Immature natural killer cell (primary cell): ENCODE measurements around the gene BPIFB4. TPM values are rescaled to one million over a fixed set of nuclear protein-coding genes. Genes with fewer than 3 reads are reported as not detected.
"Not testable (repeated sequence)": the region's sequence is repeated elsewhere in the genome, so short reads cannot be mapped to it uniquely, and the experiment has no call there.

Source experiments
- DNase-seq, 3 donors: peaks; one replicate each; pipeline ENCODE4 v3.0.0; 2022; ENCODE audit warnings: mixed read lengths in 1 of 3
- H3K27ac Mint-ChIP-seq, 6 donors: one replicate each; pipeline ENCODE4 v1.8.0; 2020; ENCODE audit warnings: mixed read lengths in 6 of 6, mild to moderate bottlenecking in 5 of 6, inconsistent platforms in 4 of 6, moderate library complexity in 3 of 6
- H3K27me3 Mint-ChIP-seq, 3 donors: one replicate each; pipeline ENCODE4 v1.8.0; 2020 to 2021; ENCODE audit warnings: low read depth in 3 of 3, mild to moderate bottlenecking in 3 of 3, mixed read lengths in 3 of 3, moderate library complexity in 3 of 3, inconsistent platforms in 1 of 3
- H3K36me3 Mint-ChIP-seq, 3 donors: one replicate each; pipeline ENCODE4 v1.8.0; 2020; ENCODE audit warnings: mixed read lengths in 3 of 3, inconsistent platforms in 2 of 3, mild to moderate bottlenecking in 2 of 3
- H3K4me1 Mint-ChIP-seq, 2 donors: one replicate each; pipeline ENCODE4 v1.8.0; 2020; ENCODE audit warnings: inconsistent platforms in 2 of 2, mild to moderate bottlenecking in 2 of 2, mixed read lengths in 2 of 2, moderate library complexity in 1 of 2
- H3K4me3 Mint-ChIP-seq, 5 donors: one replicate each; pipeline ENCODE4 v1.8.0; 2020; ENCODE audit warnings: mild to moderate bottlenecking in 5 of 5, mixed read lengths in 5 of 5, inconsistent platforms in 3 of 5, moderate library complexity in 3 of 5
- H3K9me3 Mint-ChIP-seq, 6 donors: one replicate each; pipeline ENCODE4 v1.8.0; 2020; ENCODE audit warnings: mild to moderate bottlenecking in 6 of 6, mixed read lengths in 6 of 6, inconsistent platforms in 4 of 6, moderate library complexity in 3 of 6
- polyA plus RNA-seq, 3 donors: library from polyadenylated mRNA; unstranded; fragments of 300-500 nt; fragmentation: Illumina TruSeq; gene quantifications; one replicate each; pipeline ENCODE4 v1.2.3, GENCODE V29; 2021

The BPIFB4 gene
- polyA plus RNA-seq, 3 donors from 2014 or later, result not detected

DNA sequence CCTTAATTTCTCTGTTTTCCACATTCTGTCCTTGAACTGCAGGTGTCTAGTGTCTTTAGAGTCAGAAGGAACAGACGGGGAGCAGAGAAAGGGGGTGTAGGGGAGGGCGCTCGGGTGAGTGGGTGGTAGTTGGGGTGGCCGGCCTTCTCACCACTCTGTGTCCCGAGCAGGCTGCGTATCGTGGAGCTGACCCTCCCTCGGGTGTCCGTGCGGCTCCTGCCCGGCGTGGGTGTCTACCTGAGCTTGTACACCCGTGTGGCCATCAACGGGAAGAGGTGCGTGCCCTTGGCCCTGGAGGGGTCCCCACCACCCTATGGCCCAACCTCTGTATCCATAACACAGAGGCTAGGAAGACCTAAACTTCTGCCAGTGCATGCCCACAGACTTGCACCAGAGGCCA is 5.3 kb downstream of the BPIFB4 start:
- no peaks in the 10 kb centered on the region for H3K9me3 Mint-ChIP-seq
- H3K4me3 Mint-ChIP-seq, result no peak overlapping the region
- no peaks in the 10 kb centered on the region for H3K36me3 Mint-ChIP-seq
- no peak overlapping the region for H3K27ac Mint-ChIP-seq
- H3K27me3 Mint-ChIP-seq, result peaks cover 0 to 5% (median 0%) of the 10 kb centered on the region in 3 donors
- no peak for DNase-seq
- H3K4me1 Mint-ChIP-seq, result no peaks in the 10 kb centered on the region

DNA sequence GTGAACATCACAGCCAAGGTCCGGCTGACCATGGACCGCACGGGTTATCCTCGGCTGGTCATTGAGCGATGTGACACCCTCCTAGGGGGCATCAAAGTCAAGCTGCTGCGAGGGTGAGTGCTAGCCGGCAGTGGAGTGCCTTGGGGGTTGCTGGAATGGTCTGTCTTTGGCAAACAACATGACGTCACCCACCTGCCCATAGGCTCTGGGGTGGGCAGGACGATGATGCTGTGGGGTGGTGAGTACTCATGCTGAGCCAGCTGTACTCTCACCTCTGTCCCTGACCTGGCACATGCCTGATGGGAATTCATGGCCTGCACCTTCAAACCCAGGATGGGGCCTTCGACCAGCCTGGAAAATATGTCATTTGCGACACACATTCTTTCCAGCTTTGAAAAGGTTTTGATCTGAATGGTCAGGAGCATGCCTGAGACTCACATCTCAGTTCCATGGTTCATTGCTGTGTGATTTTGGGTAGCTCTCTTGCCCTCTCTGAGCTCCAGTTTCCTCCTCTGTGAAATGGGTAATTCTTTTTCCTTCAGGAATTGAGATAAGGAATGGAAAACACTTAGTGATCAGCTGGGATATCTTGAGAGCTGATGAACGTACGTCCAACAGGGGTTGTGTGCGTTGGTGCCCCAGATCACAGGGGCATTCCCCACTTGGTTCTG is 6.7 kb downstream of the BPIFB4 start:
- Mint-ChIP-seq H3K4me3 (no peak overlapping the region), H3K9me3 (no peaks in the 10 kb centered on the region), H3K27me3 (peaks cover 0 to 5% (median 3%) of the 10 kb centered on the region in 3 donors), H3K27ac (no peak overlapping the region), H3K4me1 (no peaks in the 10 kb centered on the region), H3K36me3 (no peaks in the 10 kb centered on the region)
- DNase-seq, result no peak

DNA sequence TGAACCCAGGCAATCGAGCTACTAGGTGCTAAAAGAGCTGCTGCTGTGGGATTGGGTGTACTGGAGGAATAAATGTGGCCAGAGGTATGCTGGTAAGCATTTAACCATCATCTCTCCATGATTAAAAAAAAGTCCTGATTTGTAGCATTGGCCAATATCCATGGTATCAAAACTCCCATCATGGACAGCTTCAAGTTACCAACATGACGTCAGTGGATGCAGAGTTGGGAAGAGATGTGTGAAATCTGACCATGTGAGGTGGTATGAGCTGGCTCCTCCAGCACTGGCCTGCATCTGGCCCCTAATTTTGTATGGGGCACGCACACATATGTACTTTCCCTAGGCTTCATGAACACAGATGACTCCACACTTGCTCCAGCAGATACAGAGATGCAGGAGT is 11.7 kb downstream of the BPIFB4 start:
- Mint-ChIP-seq H3K4me3 (no peak overlapping the region), H3K9me3 (no peaks in the 10 kb centered on the region), H3K27ac (no peak overlapping the region), H3K27me3 (peaks cover 5 to 7% (median 6%) of the 10 kb centered on the region in 3 donors), H3K36me3 (no peaks in the 10 kb centered on the region), H3K4me1 (no peaks in the 10 kb centered on the region)
- DNase-seq, result no peak

DNA sequence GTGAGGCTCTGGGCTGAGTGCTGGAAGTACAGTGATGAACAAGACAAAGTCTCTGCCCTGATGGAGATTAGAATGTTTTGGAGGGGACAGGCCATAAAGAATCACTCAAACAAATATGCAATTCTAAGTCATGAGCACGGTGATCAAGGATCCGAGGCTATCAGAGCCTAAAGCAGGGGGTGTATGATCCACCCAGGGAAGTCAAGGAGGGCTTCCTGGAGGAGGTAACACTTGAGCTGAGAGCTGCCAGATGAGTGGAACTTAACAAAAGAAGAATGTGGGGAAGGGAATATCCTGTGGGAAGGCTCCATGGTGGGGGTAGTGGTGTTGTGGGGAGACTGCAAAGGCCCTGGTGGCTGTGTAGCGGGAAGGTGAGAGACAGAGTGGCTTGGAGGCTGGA is 12.2 kb downstream of the BPIFB4 start:
- no peak overlapping the region for H3K27ac Mint-ChIP-seq
- H3K36me3 Mint-ChIP-seq, result no peaks in the 10 kb centered on the region
- no peak overlapping the region for H3K4me3 Mint-ChIP-seq
- DNase-seq, result no peak
- H3K4me1 Mint-ChIP-seq, result no peaks in the 10 kb centered on the region
- peaks cover 5 to 7% (median 6%) of the 10 kb centered on the region in 3 donors for H3K27me3 Mint-ChIP-seq
- no peaks in the 10 kb centered on the region for H3K9me3 Mint-ChIP-seq

DNA sequence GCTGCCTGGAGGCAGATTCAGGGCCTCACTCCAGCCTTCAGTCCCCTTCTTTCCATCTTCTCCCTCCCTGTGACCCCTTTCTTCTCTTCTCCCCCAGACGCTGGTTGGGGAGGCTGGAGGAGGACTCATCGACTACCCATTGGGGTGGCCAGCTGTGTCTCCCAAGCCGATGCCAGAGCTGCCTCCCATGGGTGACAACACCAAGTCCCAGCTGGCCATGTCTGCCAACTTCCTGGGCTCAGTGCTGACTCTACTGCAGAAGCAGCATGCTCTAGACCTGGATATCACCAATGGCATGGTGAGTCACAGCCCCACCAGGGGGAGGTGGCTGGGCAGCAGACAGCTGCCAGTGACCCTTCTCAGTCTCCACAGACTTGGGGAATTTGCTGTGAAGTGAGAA is 12.9 kb downstream of the BPIFB4 start:
- Mint-ChIP-seq H3K36me3 (no peaks in the 10 kb centered on the region), H3K4me1 (no peaks in the 10 kb centered on the region), H3K27me3 (peaks cover 4 to 6% (median 5%) of the 10 kb centered on the region in 3 donors), H3K9me3 (no peaks in the 10 kb centered on the region), H3K27ac (no peak overlapping the region), H3K4me3 (no peak overlapping the region)
- DNase-seq, result no peak

DNA sequence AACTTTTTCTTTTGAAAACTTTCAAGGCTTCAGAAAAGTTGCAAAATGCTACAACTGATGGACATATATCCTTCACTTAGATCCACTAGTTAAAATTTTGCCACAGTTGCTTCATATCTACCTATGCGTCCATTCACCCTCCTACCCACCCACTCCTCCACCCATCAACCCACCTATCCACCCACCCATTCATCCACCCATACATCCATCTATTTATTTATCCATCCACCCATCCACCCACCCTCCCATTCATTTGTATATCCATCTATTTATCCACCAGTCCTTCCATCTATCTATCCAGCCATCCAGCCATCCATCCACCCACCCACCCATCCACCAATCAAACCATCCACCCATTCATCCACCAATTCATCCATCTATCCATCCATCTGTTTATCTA is 13.6 kb downstream of the BPIFB4 start:
- Mint-ChIP-seq H3K27me3 (peaks cover 4 to 6% (median 5%) of the 10 kb centered on the region in 3 donors), H3K36me3 (no peaks in the 10 kb centered on the region), H3K27ac (no peak overlapping the region), H3K4me1 (no peaks in the 10 kb centered on the region), H3K4me3 (no peak overlapping the region), H3K9me3 (no peaks in the 10 kb centered on the region)
- no peak for DNase-seq

DNA sequence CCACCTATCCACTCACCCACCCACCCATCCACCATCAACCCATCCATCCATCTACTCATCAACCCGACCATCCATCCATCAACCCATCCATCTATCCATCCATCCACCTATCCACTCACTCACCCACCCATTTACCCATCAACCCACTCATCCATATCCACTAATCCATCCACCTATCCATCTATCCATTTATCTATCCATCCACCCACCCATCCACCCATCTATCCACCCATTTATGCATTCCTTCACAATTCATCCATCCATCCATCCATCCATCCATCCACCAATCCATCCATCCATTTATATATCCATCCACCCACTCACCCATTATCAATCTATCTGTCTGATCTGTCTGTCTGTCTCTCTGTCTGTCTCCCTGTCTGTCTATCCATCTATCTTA is 14.1 kb downstream of the BPIFB4 start:
- no peaks in the 10 kb centered on the region for H3K4me1 Mint-ChIP-seq
- no peak for DNase-seq
- peaks cover 4 to 6% (median 5%) of the 10 kb centered on the region in 3 donors for H3K27me3 Mint-ChIP-seq
- H3K4me3 Mint-ChIP-seq, result no peak overlapping the region
- H3K36me3 Mint-ChIP-seq, result no peaks in the 10 kb centered on the region
- H3K9me3 Mint-ChIP-seq, result no peaks in the 10 kb centered on the region
- no peak overlapping the region for H3K27ac Mint-ChIP-seq

DNA sequence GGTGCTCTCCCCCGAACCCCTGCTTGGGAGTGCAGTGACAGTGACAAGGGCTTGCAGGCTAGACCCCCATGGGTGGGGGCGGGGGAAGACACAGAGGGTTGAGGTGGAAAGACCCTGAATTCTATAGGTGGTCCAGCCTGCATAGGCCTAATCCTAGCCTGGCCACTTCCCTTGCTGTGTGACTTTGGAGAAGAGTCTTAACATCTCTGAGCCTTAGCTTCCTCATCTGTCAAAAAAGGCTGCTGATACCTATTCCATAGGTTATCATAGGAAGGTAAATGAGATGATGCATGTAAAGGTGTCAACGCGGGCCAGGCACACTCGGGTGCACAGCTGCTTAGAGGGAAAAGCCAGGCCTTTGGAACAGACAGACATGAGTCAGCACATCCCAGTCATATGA is 15.8 kb downstream of the BPIFB4 start:
- H3K27me3 Mint-ChIP-seq, result peaks cover 4 to 7% (median 6%) of the 10 kb centered on the region in 3 donors
- H3K27ac Mint-ChIP-seq, result no peak overlapping the region
- no peaks in the 10 kb centered on the region for H3K36me3 Mint-ChIP-seq
- H3K9me3 Mint-ChIP-seq, result no peaks in the 10 kb centered on the region
- H3K4me3 Mint-ChIP-seq, result no peak overlapping the region
- DNase-seq, result no peak
- H3K4me1 Mint-ChIP-seq, result no peaks in the 10 kb centered on the region

DNA sequence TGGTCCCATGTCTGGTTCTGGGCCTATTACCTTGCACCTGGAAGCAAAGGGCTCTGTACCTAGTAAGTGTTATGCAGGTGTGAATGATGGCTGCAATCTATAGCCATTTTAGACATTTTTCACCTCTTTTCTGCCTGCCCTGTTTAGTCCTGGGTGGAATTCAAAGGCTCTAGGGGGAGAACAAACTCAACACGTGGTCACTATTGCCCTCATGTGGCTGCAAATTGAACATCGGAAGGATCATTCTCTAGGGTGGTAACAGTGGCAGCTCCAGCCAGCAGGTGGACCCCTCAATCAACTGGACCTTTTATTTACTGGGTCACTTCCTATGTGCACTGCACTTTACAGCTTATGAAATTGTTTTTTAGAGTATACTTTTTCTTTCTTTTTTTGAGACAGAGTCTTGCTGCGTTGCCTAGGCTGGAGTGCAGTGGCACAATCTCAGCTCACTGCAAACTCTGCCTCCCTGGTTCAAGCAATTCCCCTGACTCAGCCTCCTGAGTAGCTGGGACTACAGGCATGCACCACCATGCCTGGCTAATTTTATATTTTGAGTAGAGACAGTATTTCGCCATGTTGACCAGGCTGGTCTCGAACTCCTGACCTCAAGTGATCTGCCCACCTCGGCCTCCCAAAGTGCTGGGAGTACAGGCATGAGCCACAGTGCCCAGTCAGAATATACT is 16.6 kb downstream of the BPIFB4 start:
- DNase-seq, result peak; percentile 3 to 18 (median 17)
- H3K36me3 Mint-ChIP-seq, H3K9me3 Mint-ChIP-seq, H3K27me3 Mint-ChIP-seq, H3K4me3 Mint-ChIP-seq, H3K4me1 Mint-ChIP-seq, H3K27ac Mint-ChIP-seq: not testable (repeated sequence)

DNA sequence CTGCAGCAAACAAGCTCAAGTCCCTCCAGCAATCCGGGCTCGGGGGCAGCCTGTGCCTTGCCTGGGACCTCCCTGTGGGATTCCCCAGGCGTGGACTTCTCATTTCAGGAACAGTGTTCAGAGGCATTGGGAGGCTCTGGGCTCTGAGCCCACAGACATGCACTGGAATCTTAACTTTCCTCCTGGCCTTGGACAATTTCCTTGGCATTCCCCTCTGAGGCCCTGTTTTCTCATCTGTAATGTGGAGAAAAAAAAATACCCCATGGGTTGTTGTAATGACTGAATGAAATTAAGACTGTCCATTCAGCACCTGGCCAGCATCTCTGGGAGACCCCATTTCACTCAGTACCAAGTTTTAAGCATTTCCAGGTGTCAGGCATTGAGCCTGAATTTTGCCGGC is 17.6 kb downstream of the BPIFB4 start:
- Mint-ChIP-seq H3K36me3 (no peaks in the 10 kb centered on the region), H3K27ac (no peak overlapping the region), H3K27me3 (peaks cover 3 to 4% (median 4%) of the 10 kb centered on the region in 3 donors), H3K4me3 (no peak overlapping the region), H3K4me1 (no peaks in the 10 kb centered on the region), H3K9me3 (no peaks in the 10 kb centered on the region)
- DNase-seq, result no peak

DNA sequence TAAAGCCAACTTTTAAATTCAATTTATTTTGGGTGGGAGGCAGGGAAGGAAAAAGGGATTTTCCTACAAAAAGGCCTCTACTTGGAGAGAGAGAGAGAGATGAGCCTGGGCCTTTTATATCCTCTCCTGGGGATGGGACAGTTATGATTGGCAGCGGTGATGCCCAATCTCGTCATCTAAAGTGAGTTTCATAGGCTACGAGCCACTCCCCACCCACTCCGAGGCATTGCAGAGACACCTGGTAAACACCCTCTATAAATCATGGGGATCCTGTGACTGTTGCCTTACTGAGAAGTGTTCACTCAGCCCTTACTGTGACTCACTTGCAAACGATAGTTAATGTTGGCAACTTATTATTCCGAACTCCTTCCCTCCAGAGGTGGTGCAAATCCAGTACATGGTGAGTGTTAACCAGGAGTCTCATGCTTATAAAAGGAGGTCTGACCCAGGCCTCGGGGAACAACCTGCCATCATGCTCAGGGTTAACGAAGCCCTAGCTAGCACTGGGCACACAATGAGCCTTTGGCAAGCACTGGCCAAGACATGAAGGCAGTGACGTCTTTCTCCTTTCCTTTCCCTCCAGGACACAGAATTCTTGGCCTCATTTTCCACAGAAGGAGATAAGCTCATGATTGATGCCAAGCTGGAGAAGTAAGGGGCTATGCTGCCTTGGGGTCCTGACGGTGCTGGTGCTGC is 20.5 kb downstream of the BPIFB4 start:
- H3K36me3 Mint-ChIP-seq, result no peaks in the 10 kb centered on the region
- peaks cover 0 to 3% (median 2%) of the 10 kb centered on the region in 3 donors for H3K27me3 Mint-ChIP-seq
- H3K27ac Mint-ChIP-seq, result no peak overlapping the region
- no peak for DNase-seq
- no peak overlapping the region for H3K4me3 Mint-ChIP-seq
- no peaks in the 10 kb centered on the region for H3K9me3 Mint-ChIP-seq
- no peaks in the 10 kb centered on the region for H3K4me1 Mint-ChIP-seq

DNA sequence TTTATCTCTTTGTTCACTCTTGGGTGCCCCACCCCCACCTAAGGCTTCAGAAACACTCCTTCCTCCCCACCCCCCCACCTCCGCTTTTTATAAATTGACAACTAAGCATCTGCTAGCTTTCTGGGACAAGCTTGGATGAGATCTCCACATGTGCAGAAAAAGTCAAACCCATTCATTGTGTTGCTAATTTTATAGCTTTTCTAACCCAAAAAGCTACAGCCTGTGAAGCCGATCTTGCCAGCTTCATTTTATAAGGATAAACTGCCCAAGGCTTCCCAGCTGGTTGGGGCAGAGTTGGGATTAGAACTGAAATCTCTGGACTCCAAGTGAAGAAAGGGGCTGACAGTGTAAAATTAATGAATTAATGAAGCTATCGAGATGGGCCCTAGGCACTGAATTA is 24.1 kb downstream of the BPIFB4 start:
- H3K27ac Mint-ChIP-seq, result no peak overlapping the region
- no peaks in the 10 kb centered on the region for H3K4me1 Mint-ChIP-seq
- DNase-seq, result no peak
- no peaks in the 10 kb centered on the region for H3K36me3 Mint-ChIP-seq
- peaks cover 3 to 5% (median 4%) of the 10 kb centered on the region in 3 donors for H3K27me3 Mint-ChIP-seq
- H3K9me3 Mint-ChIP-seq, result no peaks in the 10 kb centered on the region
- no peak overlapping the region for H3K4me3 Mint-ChIP-seq

DNA sequence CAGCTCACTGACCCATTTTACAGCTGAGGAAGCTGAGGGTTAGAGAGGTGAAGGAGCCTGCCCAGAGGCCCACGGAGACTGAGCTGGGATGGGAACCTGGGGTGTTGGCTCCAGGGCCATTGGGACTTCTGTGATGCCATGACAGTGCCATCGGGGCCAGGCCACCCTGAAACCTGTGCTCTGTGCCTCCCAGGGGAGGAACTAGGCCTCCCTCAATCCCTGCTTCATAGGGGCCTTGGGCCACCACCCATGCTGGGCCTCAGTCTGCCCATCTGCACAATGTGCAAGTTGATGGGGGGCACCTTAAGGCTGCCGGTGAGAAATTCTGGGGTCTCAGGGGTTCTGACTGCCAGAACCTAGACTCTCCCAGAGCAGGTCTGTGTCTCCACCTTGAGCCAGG is 24.9 kb downstream of the BPIFB4 start:
- DNase-seq, result no peak
- Mint-ChIP-seq H3K4me1 (no peaks in the 10 kb centered on the region), H3K9me3 (no peaks in the 10 kb centered on the region), H3K36me3 (no peaks in the 10 kb centered on the region), H3K27ac (no peak overlapping the region), H3K27me3 (peaks cover 1 to 5% (median 3%) of the 10 kb centered on the region in 3 donors), H3K4me3 (no peak overlapping the region)

DNA sequence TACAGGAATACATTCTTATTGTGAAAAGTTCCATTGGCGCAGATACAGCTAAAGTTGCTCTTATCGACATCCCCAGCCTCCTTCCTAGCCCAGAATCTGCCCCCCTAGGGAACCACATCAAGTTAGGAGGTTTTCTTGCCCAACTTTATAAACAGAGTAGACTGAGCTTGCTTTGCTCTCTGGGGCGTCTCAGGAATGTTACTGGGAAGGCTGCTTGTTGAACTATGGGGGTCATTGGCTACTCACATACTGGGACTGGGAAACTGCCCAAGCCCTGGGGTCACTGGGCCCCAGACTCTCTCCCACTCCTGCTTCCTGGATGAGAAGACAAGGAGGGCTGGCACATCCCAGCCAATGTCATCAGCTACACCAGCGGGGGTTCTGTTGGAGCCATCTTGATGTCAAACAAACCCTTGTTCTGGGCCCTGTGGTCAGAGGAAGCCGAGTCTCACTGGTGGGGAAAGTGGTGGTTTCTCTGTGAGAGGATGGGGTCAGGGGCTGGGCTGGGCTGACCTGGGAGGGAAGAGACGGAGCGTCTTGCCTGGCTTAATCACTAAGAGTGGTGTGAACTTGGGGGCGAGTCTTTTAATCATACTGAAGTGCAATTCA is 26.0 kb downstream of the BPIFB4 start:
- H3K4me3 Mint-ChIP-seq, result no peak overlapping the region
- no peak for DNase-seq

More for the DNA sequence above, 26.0 kb downstream of the BPIFB4 start:
- H3K27me3 Mint-ChIP-seq, result peaks cover 1 to 5% (median 3%) of the 10 kb centered on the region in 3 donors
- H3K27ac Mint-ChIP-seq, result no peak overlapping the region
- no peaks in the 10 kb centered on the region for H3K4me1 Mint-ChIP-seq
- H3K36me3 Mint-ChIP-seq, result no peaks in the 10 kb centered on the region
- H3K9me3 Mint-ChIP-seq, result no peaks in the 10 kb centered on the region
